K562 (cell line): ENCODE results near the gene HTR3E. TPM values are rescaled to one million over a fixed set of nuclear protein-coding genes. Genes with fewer than 3 reads are reported as not detected.

Source experiments
- HMGN3 ChIP-seq: IDR thresholded peaks from 2 replicates; pipeline ENCODE4 v1.6.1; 2011; ENCODE audit warnings: borderline replicate concordance, low read depth, mild to moderate bottlenecking, mixed read lengths, low read length; ENCODE audit not compliant: insufficient read length; ENCODE audit errors: extremely low read depth
- PML ChIP-seq: IDR thresholded peaks from 2 replicates; pipeline ENCODE4 v1.6.1; 2012; ENCODE audit warnings: low read length, inconsistent platforms
- PRDM10 ChIP-seq: fragments of 450-650 bp; IDR thresholded peaks from 2 replicates; pipeline ENCODE4 v1.6.1; 2018; ENCODE audit not compliant: partially characterized antibody
- polyA plus RNA-seq, 8 experiments: library from polyadenylated mRNA; depleted of rRNA in 4 of 8; stranded (reverse) in 5 of 8; unstranded in 3 of 8; fragments of >200 nt; fragmentation: Nextera tagmentation in 2 of 8; fragmentation: Illumina TruSeq in 1 of 8; extraction: Ambion mirVana in 2 of 8; extraction: Trizol in 1 of 8; gene quantifications; 2 replicates each; pipeline versions ENCODE4 v1.2.1 to v1.2.3, GENCODE V29; 2011 to 2014; ENCODE audit warnings: inconsistent platforms in 1 of 8, missing spikeins in 1 of 8
- total RNA-seq, 7 experiments: library from RNA; depleted of rRNA in 6 of 7; stranded (reverse); fragments of >200 nt in 6 of 7; fragmentation: Illumina TruSeq in 2 of 7; extraction: Trizol in 2 of 7; gene quantifications; 2 replicates each; pipeline versions ENCODE4 v1.2.1 to v1.2.3, GENCODE V29; 2011 to 2021; ENCODE audit warnings: low replicate concordance in 1 of 7
- TF ChIP-seq, protein P1 (sequence below), 2 experiments: fragments of 450-650 bp in 1 of 2; sonication (generic) in 1 of 2; formaldehyde crosslinking in 1 of 2; IDR thresholded peaks; 2 replicates each; pipeline versions ENCODE4 v1.7.1 to v1.9.0; 2016 to 2022; ENCODE audit warnings: inconsistent platforms in 1 of 2, mild to moderate bottlenecking in 1 of 2, missing genetic modification reagents in 1 of 2
- TF ChIP-seq, protein P2 (sequence below): sonication (generic); formaldehyde crosslinking; IDR thresholded peaks from 2 replicates; pipeline ENCODE4 v1.8.0; 2022; ENCODE audit warnings: mild to moderate bottlenecking, low read depth, missing genetic modification reagents

The HTR3E gene
- total and polyA plus RNA-seq, 9 of the 15 experiments (the other 6 are each of a cell fraction or from before 2014, with no cell fraction given), result not detected

GRCh38 chr3:184155644-184156521 is 59.0 kb downstream of the HTR3E start (continued):
- TF ChIP-seq, protein P1, sequence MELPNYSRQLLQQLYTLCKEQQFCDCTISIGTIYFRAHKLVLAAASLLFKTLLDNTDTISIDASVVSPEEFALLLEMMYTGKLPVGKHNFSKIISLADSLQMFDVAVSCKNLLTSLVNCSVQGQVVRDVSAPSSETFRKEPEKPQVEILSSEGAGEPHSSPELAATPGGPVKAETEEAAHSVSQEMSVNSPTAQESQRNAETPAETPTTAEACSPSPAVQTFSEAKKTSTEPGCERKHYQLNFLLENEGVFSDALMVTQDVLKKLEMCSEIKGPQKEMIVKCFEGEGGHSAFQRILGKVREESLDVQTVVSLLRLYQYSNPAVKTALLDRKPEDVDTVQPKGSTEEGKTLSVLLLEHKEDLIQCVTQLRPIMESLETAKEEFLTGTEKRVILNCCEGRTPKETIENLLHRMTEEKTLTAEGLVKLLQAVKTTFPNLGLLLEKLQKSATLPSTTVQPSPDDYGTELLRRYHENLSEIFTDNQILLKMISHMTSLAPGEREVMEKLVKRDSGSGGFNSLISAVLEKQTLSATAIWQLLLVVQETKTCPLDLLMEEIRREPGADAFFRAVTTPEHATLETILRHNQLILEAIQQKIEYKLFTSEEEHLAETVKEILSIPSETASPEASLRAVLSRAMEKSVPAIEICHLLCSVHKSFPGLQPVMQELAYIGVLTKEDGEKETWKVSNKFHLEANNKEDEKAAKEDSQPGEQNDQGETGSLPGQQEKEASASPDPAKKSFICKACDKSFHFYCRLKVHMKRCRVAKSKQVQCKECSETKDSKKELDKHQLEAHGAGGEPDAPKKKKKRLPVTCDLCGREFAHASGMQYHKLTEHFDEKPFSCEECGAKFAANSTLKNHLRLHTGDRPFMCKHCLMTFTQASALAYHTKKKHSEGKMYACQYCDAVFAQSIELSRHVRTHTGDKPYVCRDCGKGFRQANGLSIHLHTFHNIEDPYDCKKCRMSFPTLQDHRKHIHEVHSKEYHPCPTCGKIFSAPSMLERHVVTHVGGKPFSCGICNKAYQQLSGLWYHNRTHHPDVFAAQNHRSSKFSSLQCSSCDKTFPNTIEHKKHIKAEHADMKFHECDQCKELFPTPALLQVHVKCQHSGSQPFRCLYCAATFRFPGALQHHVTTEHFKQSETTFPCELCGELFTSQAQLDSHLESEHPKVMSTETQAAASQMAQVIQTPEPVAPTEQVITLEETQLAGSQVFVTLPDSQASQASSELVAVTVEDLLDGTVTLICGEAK (IDR thresholded peaks at IDR 0.05), result 0 out of 2 replicates have a peak, but pooled peaks have one; percentile 26
- TF ChIP-seq, protein P1 (CRISPR knock-in tag; IDR thresholded peaks at IDR 0.05), result no peak
- TF ChIP-seq PML (no peak), PRDM10 (peak; percentile 86), HMGN3 (peak; percentile 6)
- TF ChIP-seq, protein P2, sequence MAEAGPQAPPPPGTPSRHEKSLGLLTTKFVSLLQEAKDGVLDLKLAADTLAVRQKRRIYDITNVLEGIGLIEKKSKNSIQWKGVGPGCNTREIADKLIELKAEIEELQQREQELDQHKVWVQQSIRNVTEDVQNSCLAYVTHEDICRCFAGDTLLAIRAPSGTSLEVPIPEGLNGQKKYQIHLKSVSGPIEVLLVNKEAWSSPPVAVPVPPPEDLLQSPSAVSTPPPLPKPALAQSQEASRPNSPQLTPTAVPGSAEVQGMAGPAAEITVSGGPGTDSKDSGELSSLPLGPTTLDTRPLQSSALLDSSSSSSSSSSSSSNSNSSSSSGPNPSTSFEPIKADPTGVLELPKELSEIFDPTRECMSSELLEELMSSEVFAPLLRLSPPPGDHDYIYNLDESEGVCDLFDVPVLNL (CRISPR knock-in tag), result 0 out of 2 replicates have a peak, but pooled peaks have one; percentile 19
